T47D (cell line): ENCODE results near the gene RARA.

Source experiments
- DNase-seq, 2 experiments: peaks; one replicate each; pipeline versions ENCODE4 v3.0.0 to v3.0.0-alpha.2; 2011 to 2012; ENCODE audit warnings: low read depth in 1 of 2, low spot score in 1 of 2
- JUND ChIP-seq: IDR thresholded peaks from 2 replicates; pipeline ENCODE4 v1.6.1; 2012; ENCODE audit warnings: low read depth
- in situ Hi-C: cut with HindIII; loops from 2 replicates; pipeline ENCODE4 v1.10.0; 2016; ENCODE audit warnings: low sequenced_read_pairs, low pct_unique_long_range_greater_than_20kb

RARA gene

GRCh38 chr17:40329839-40330794, 21.1 kb downstream of the RARA start:
- DNase-seq = peak in 1 of 2 experiments; percentile 65
- in situ Hi-C loops = no loop called here
- no peak for TF ChIP-seq JUND

- no peak for DNase-seq
- TF ChIP-seq JUND = no peak
- in situ Hi-C loops = no loop called here
Measured at GRCh38 chr17:40330850-40331470, 22.0 kb downstream of the RARA start.

GRCh38 chr17:40331743-40332641, 23.0 kb downstream of the RARA start:
- in situ Hi-C loops = no loop called here
- TF ChIP-seq JUND = no peak; the same call in 1 of the 2 replicates
- DNase-seq = peak; percentile 87 to 98

- no peak for TF ChIP-seq JUND
- DNase-seq = no peak
- in situ Hi-C loops = no loop called here
Measured at GRCh38 chr17:40333781-40334448, 24.9 kb downstream of the RARA start.

GRCh38 chr17:40335620-40336019, 26.6 kb downstream of the RARA start:
- in situ Hi-C loops = no loop called here
- DNase-seq = no peak
- TF ChIP-seq JUND = no peak

GRCh38 chr17:40337351-40337750, 28.4 kb downstream of the RARA start:
- in situ Hi-C loops = no loop called here

GRCh38 chr17:40338058-40338457, 29.1 kb downstream of the RARA start:
- no peak for DNase-seq
- in situ Hi-C loops = no loop called here
- TF ChIP-seq JUND = no peak

More at GRCh38 chr17:40337351-40337750, 28.4 kb downstream of the RARA start:
- no peak for TF ChIP-seq JUND
- DNase-seq = no peak

GRCh38 chr17:40338941-40339649, 30.1 kb downstream of the RARA start:
- DNase-seq = no peak
- in situ Hi-C loops = no loop called here
- no peak for TF ChIP-seq JUND

GRCh38 chr17:40340327-40340726, 31.3 kb downstream of the RARA start:
- no peak for TF ChIP-seq JUND
- in situ Hi-C loops = no loop called here

GRCh38 chr17:40340880-40341807, 32.2 kb downstream of the RARA start:
- DNase-seq = no peak
- in situ Hi-C loops = no loop called here
- TF ChIP-seq JUND = no peak

More at GRCh38 chr17:40340327-40340726, 31.3 kb downstream of the RARA start:
- no peak for DNase-seq
